ENCODE data around the gene ZNF467. TPM values are rescaled to one million over a fixed set of nuclear protein-coding genes. Genes with fewer than 3 reads are reported as not detected.
A peak's percentile ranks its signal among the peaks of the same experiment; 100 is the strongest.

The ZNF467 gene
- total RNA-seq, 4 donors from 2014 or later = 1.2 to 4.4 (median 2.0) TPM

GRCh38 chr7:149801002-149801566, 27.7 kb upstream of the ZNF467 start:
- intact Hi-C loops (cut with DNase I) = no loop called here
- H3K4me3 ChIP-seq = no peak overlapping the region
- H3K9me3 ChIP-seq = no peaks in the 10 kb centered on the region
- no peak for DNase-seq
- H3K36me3 ChIP-seq = no peaks in the 10 kb centered on the region
- H3K4me1 ChIP-seq = no peaks in the 10 kb centered on the region
- H3K27ac ChIP-seq = no peak overlapping the region
- TF ChIP-seq CTCF (IDR thresholded peaks at IDR 0.05) = no peak
- TF ChIP-seq POLR2A (IDR thresholded peaks at IDR 0.05) = no peak
- H3K27me3 ChIP-seq = no peaks in the 10 kb centered on the region
- WGBS, 2 donors = 89 to 97% methylated on average over 2 of the region's 2 CpGs

- no peaks in the 10 kb centered on the region for H3K4me1 ChIP-seq
- H3K36me3 ChIP-seq = no peaks in the 10 kb centered on the region
- 80 to 100% methylated on average over 2 of the region's 13 CpGs for WGBS, 2 donors
- intact Hi-C loops (cut with DNase I) = no loop called here
- TF ChIP-seq CTCF (IDR thresholded peaks at IDR 0.05) (no peak), POLR2A (IDR thresholded peaks at IDR 0.05) (no peak)
- H3K4me3 ChIP-seq = no peak overlapping the region
- H3K27ac ChIP-seq = no peak overlapping the region
- H3K9me3 ChIP-seq = no peaks in the 10 kb centered on the region
- no peak for DNase-seq
- H3K27me3 ChIP-seq = no peaks in the 10 kb centered on the region
Observed at GRCh38 chr7:149800169-149800555, 26.8 kb upstream of the ZNF467 start.

GRCh38 chr7:149799397-149800168, 26.2 kb upstream of the ZNF467 start:
- no peak for DNase-seq
- no peaks in the 10 kb centered on the region for H3K36me3 ChIP-seq
- H3K27me3 ChIP-seq = peaks cover 0 to 2% (median 0%) of the 10 kb centered on the region in 4 donors
- peak in 3 of 6 experiments; percentile 16 to 23 (median 23) for TF ChIP-seq CTCF (IDR thresholded peaks at IDR 0.05)
- TF ChIP-seq POLR2A (IDR thresholded peaks at IDR 0.05) = no peak
- H3K4me1 ChIP-seq = no peaks in the 10 kb centered on the region
- 55 to 81% methylated on average over 4 of the region's 8 CpGs for WGBS, 2 donors
- no peaks in the 10 kb centered on the region for H3K9me3 ChIP-seq
- no peak overlapping the region for H3K4me3 ChIP-seq
- intact Hi-C loops (cut with DNase I) = no loop called here
- no peak overlapping the region for H3K27ac ChIP-seq

GRCh38 chr7:149797771-149798170, 24.4 kb upstream of the ZNF467 start:
- no peak overlapping the region for H3K4me3 ChIP-seq
- H3K27ac ChIP-seq = no peak overlapping the region
- H3K4me1 ChIP-seq = no peaks in the 10 kb centered on the region
- H3K36me3 ChIP-seq = no peaks in the 10 kb centered on the region
- H3K9me3 ChIP-seq = no peaks in the 10 kb centered on the region
- H3K27me3 ChIP-seq = peaks cover 0 to 14% (median 0%) of the 10 kb centered on the region in 4 donors
- intact Hi-C loops (cut with DNase I) = no loop called here
- DNase-seq = no peak
- TF ChIP-seq CTCF (IDR thresholded peaks at IDR 0.05) (no peak), POLR2A (IDR thresholded peaks at IDR 0.05) (no peak)
- 82 to 100% methylated on average over 2 to 4 of the region's 7 CpGs for WGBS, 2 donors

- no peak for DNase-seq
- intact Hi-C loops (cut with DNase I) = no loop called here
- H3K9me3 ChIP-seq = no peaks in the 10 kb centered on the region
- no peak overlapping the region for H3K4me3 ChIP-seq
- no peaks in the 10 kb centered on the region for H3K36me3 ChIP-seq
- 85% methylated on average over 5 of the region's 19 CpGs; no CpG with 5 or more reads in 1 of the 2 donors for WGBS, 2 donors
- no peaks in the 10 kb centered on the region for H3K4me1 ChIP-seq
- no peak for TF ChIP-seq POLR2A (IDR thresholded peaks at IDR 0.05)
- TF ChIP-seq CTCF (IDR thresholded peaks at IDR 0.05) = no peak
- no peak overlapping the region for H3K27ac ChIP-seq
- peaks cover 0 to 28% (median 0%) of the 10 kb centered on the region in 4 donors for H3K27me3 ChIP-seq
Observed at GRCh38 chr7:149796287-149796860, 23.0 kb upstream of the ZNF467 start.

Measured in esophagus squamous epithelium (tissue), 5 donors.